A673 (cell line): ENCODE measurements around the gene KCNJ9.

Experiments used
- CTCF ChIP-seq: fragments of 300-800, 200-600 bp; sonication (generic); conservative IDR thresholded peaks from 2 replicates; pipeline ENCODE4 v1.5.1; 2017; ENCODE audit warnings: low read depth, mild to moderate bottlenecking, antibody characterized with exemption, low read length, moderate library complexity, mixed read lengths
- EZH2 ChIP-seq: fragments of 200-600 bp; sonication (generic); IDR thresholded peaks from 2 replicates; pipeline ENCODE4 v1.6.1; 2017; ENCODE audit warnings: borderline replicate concordance, low read depth, mild to moderate bottlenecking, mixed read lengths, antibody characterized with exemption, low read length; ENCODE audit not compliant: poor library complexity, severe bottlenecking

- TF ChIP-seq EZH2 (no peak), CTCF (no peak)
These were observed 3.5 kb downstream of the KCNJ9 start for GRCh38 chr1:160084771-160085321.
